Activated naive CD4-positive, alpha-beta T cell treated with anti-CD3 and anti-CD28 coated beads, Interleukin-2, amount 50 U/mL, for 24 hours (primary cell): ENCODE measurements around the gene PGBD5.
"Not testable (repeated sequence)": the region's sequence is repeated elsewhere in the genome, so short reads cannot be mapped to it uniquely, and the experiment has no call there.

ENCODE experiments used
- H3K27ac Mint-ChIP-seq: one replicate; pipeline ENCODE4 v1.8.0; 2021; ENCODE audit warnings: mild to moderate bottlenecking, mixed read lengths
- H3K27me3 Mint-ChIP-seq: one replicate; pipeline ENCODE4 v1.8.0; 2021; ENCODE audit warnings: mixed read lengths
- H3K36me3 Mint-ChIP-seq: one replicate; pipeline ENCODE4 v1.8.0; 2021; ENCODE audit warnings: mixed read lengths
- H3K4me1 Mint-ChIP-seq: one replicate; pipeline ENCODE4 v1.8.0; 2021; ENCODE audit warnings: mixed read lengths
- H3K4me3 Mint-ChIP-seq: one replicate; pipeline ENCODE4 v1.8.0; 2021; ENCODE audit warnings: mild to moderate bottlenecking, mixed read lengths
- H3K9me3 Mint-ChIP-seq: one replicate; pipeline ENCODE4 v1.8.0; 2021; ENCODE audit warnings: mixed read lengths

The PGBD5 gene

GRCh38 chr1:230414102-230414501, 12.0 kb downstream of the PGBD5 start:
- Mint-ChIP-seq H3K9me3 (peaks cover 3% of the 10 kb centered on the region), H3K4me1 (no peaks in the 10 kb centered on the region), H3K27ac (no peak overlapping the region), H3K4me3 (no peak overlapping the region), H3K27me3 (peaks cover 23% of the 10 kb centered on the region), H3K36me3 (no peaks in the 10 kb centered on the region)

GRCh38 chr1:230413061-230413460, 13.1 kb downstream of the PGBD5 start:
- Mint-ChIP-seq H3K27ac (no peak overlapping the region), H3K4me1 (no peaks in the 10 kb centered on the region), H3K27me3 (peaks cover 22% of the 10 kb centered on the region), H3K9me3 (peaks cover 5% of the 10 kb centered on the region), H3K36me3 (no peaks in the 10 kb centered on the region), H3K4me3 (no peak overlapping the region)

GRCh38 chr1:230408971-230409370, 17.2 kb downstream of the PGBD5 start:
- Mint-ChIP-seq H3K9me3 (peaks cover 5% of the 10 kb centered on the region), H3K4me3 (no peak overlapping the region), H3K4me1 (no peaks in the 10 kb centered on the region), H3K36me3 (no peaks in the 10 kb centered on the region), H3K27me3 (peaks cover 13% of the 10 kb centered on the region), H3K27ac (no peak overlapping the region)

GRCh38 chr1:230407351-230407750, 18.8 kb downstream of the PGBD5 start:
- Mint-ChIP-seq H3K4me1 (no peaks in the 10 kb centered on the region), H3K27me3 (peaks cover 14% of the 10 kb centered on the region), H3K27ac (no peak overlapping the region), H3K36me3 (no peaks in the 10 kb centered on the region), H3K9me3 (peaks cover 5% of the 10 kb centered on the region), H3K4me3 (no peak overlapping the region)

GRCh38 chr1:230406727-230407126, 19.4 kb downstream of the PGBD5 start:
- H3K27me3 Mint-ChIP-seq, result peaks cover 12% of the 10 kb centered on the region
- not testable (repeated sequence) for H3K36me3 Mint-ChIP-seq, H3K9me3 Mint-ChIP-seq, H3K4me1 Mint-ChIP-seq, H3K27ac Mint-ChIP-seq, H3K4me3 Mint-ChIP-seq

GRCh38 chr1:230403442-230403841, 22.7 kb downstream of the PGBD5 start:
- no peak overlapping the region for H3K27ac Mint-ChIP-seq
- peaks cover 3% of the 10 kb centered on the region for H3K9me3 Mint-ChIP-seq
- H3K27me3 Mint-ChIP-seq, result peaks cover 9% of the 10 kb centered on the region
- no peaks in the 10 kb centered on the region for H3K36me3 Mint-ChIP-seq
- no peaks in the 10 kb centered on the region for H3K4me1 Mint-ChIP-seq
- no peak overlapping the region for H3K4me3 Mint-ChIP-seq

- Mint-ChIP-seq H3K27me3 (peaks cover 10% of the 10 kb centered on the region), H3K36me3 (no peaks in the 10 kb centered on the region), H3K27ac (no peak overlapping the region), H3K9me3 (no peaks in the 10 kb centered on the region), H3K4me1 (no peaks in the 10 kb centered on the region), H3K4me3 (no peak overlapping the region)
Observed at GRCh38 chr1:230401763-230402294, 24.3 kb downstream of the PGBD5 start.

GRCh38 chr1:230401101-230401500, 25.0 kb downstream of the PGBD5 start:
- Mint-ChIP-seq H3K4me3 (no peak overlapping the region), H3K27me3 (peaks cover 11% of the 10 kb centered on the region), H3K27ac (no peak overlapping the region), H3K36me3 (no peaks in the 10 kb centered on the region), H3K4me1 (no peaks in the 10 kb centered on the region), H3K9me3 (no peaks in the 10 kb centered on the region)

- Mint-ChIP-seq H3K4me3 (no peak overlapping the region), H3K9me3 (no peaks in the 10 kb centered on the region), H3K4me1 (no peaks in the 10 kb centered on the region), H3K36me3 (no peaks in the 10 kb centered on the region), H3K27me3 (peaks cover 11% of the 10 kb centered on the region), H3K27ac (no peak overlapping the region)
Observed at GRCh38 chr1:230400007-230400344, 26.2 kb downstream of the PGBD5 start.

GRCh38 chr1:230399321-230400006, 26.7 kb downstream of the PGBD5 start:
- Mint-ChIP-seq H3K27ac (no peak overlapping the region), H3K36me3 (no peaks in the 10 kb centered on the region), H3K27me3 (peaks cover 11% of the 10 kb centered on the region), H3K4me3 (no peak overlapping the region), H3K4me1 (no peaks in the 10 kb centered on the region), H3K9me3 (no peaks in the 10 kb centered on the region)

- peaks cover 10% of the 10 kb centered on the region for H3K27me3 Mint-ChIP-seq
- H3K27ac Mint-ChIP-seq, result no peak overlapping the region
- no peaks in the 10 kb centered on the region for H3K36me3 Mint-ChIP-seq
- H3K4me1 Mint-ChIP-seq, result no peaks in the 10 kb centered on the region
- no peaks in the 10 kb centered on the region for H3K9me3 Mint-ChIP-seq
- no peak overlapping the region for H3K4me3 Mint-ChIP-seq
Observed at GRCh38 chr1:230398856-230399255, 27.3 kb downstream of the PGBD5 start.

- no peaks in the 10 kb centered on the region for H3K36me3 Mint-ChIP-seq
- H3K27ac Mint-ChIP-seq, result no peak overlapping the region
- peaks cover 12% of the 10 kb centered on the region for H3K27me3 Mint-ChIP-seq
- H3K9me3 Mint-ChIP-seq, result no peaks in the 10 kb centered on the region
- no peak overlapping the region for H3K4me3 Mint-ChIP-seq
- no peaks in the 10 kb centered on the region for H3K4me1 Mint-ChIP-seq
Observed at GRCh38 chr1:230396966-230397365, 29.2 kb downstream of the PGBD5 start.

GRCh38 chr1:230395932-230396331, 30.2 kb downstream of the PGBD5 start:
- no peaks in the 10 kb centered on the region for H3K9me3 Mint-ChIP-seq
- H3K36me3 Mint-ChIP-seq, result no peaks in the 10 kb centered on the region
- no peak overlapping the region for H3K4me3 Mint-ChIP-seq
- no peaks in the 10 kb centered on the region for H3K4me1 Mint-ChIP-seq
- peaks cover 13% of the 10 kb centered on the region for H3K27me3 Mint-ChIP-seq
- no peak overlapping the region for H3K27ac Mint-ChIP-seq

GRCh38 chr1:230394741-230395140, 31.4 kb downstream of the PGBD5 start:
- Mint-ChIP-seq H3K27me3 (peaks cover 13% of the 10 kb centered on the region), H3K4me1 (no peaks in the 10 kb centered on the region), H3K27ac (no peak overlapping the region), H3K9me3 (no peaks in the 10 kb centered on the region), H3K36me3 (no peaks in the 10 kb centered on the region), H3K4me3 (no peak overlapping the region)

- Mint-ChIP-seq H3K4me3 (no peak overlapping the region), H3K9me3 (no peaks in the 10 kb centered on the region), H3K36me3 (no peaks in the 10 kb centered on the region), H3K27me3 (peaks cover 13% of the 10 kb centered on the region), H3K27ac (no peak overlapping the region), H3K4me1 (no peaks in the 10 kb centered on the region)
Observed at GRCh38 chr1:230394134-230394533, 32.0 kb downstream of the PGBD5 start.

- Mint-ChIP-seq H3K27me3 (peaks cover 13% of the 10 kb centered on the region), H3K9me3 (no peaks in the 10 kb centered on the region), H3K4me3 (no peak overlapping the region), H3K4me1 (no peaks in the 10 kb centered on the region), H3K36me3 (no peaks in the 10 kb centered on the region), H3K27ac (no peak overlapping the region)
Observed at GRCh38 chr1:230393722-230394121, 32.4 kb downstream of the PGBD5 start.
